Kasumi-1 (cell line): Measurements from ENCODE around the gene EIF4EBP3.
"Not testable (repeated sequence)": the region's sequence is repeated elsewhere in the genome, so short reads cannot be mapped to it uniquely, and the experiment has no call there.

Source experiments
- DNase-seq, 2 experiments: peaks; one replicate each; lab custom pipeline; 2025; lab: John Stamatoyannopoulos, UW

EIF4EBP3 gene

DNA sequence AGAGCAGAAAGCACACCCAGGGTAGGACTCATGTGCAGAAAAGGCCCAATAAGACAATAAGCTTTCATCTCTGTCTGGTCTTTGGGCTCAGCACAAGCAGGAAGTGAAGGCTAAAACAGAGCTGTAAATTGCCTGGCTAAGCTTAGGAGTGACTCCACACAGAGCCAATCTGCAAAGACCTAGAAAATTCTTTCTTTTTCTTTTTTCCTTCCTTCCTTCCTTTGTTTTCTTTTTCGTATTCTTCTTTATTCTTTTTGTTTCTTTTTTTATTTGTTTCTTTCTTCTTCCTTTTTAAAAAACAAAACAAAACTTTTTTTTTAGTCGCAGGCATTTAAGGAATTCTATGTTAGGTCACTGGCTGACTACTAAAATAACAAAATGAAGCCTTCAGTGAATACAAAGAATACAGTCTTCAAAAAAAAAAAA is 29.3 kb downstream of the EIF4EBP3 start:
- peak in 1 of 2 experiments; percentile 11 for DNase-seq

DNA sequence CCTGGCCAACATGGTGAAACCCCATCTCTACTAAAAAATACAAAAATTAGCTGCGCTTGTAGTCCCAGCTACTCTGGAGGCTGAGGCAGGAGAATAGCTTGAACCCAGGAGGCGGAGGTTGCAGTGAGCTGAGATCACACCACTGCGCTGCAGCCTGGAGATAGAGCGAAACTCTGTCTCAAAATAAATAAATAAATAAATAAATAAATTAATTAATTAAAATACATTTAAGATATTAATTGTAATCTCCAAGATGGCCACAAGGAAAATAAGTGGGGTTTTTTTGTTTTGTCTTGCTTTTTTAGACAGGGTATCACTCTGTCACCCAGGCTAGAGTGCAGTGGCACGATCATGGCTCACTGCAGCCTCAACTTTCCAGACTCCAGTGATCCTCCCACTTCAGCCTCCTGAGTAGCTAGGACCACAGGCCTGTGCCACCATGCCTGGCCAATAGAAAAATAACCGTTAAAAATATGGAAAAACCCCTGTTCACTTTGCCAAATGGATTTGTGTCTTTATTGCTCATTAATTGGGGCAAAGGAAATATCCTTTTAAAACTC is 31.8 kb downstream of the EIF4EBP3 start:
- not testable (repeated sequence) for DNase-seq

DNA sequence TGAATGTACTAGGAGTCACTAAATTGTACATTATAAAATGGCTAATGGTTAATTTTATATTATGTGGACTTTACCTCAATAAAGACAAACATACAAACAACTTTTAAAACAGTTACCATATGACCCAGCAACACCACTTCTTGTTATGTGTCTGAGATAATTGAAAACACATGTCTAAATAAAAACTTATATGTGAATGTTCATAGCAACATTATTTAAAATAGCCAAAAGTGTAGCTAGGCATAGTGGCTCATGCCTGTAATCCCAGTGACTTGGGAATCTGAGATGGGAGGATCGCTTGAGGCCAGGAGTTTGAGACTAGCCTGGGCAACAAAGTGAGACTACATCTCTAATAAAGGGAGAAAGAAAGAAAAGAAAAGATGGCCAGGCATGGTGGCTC is 40.0 kb downstream of the EIF4EBP3 start:
- DNase-seq = no peak

DNA sequence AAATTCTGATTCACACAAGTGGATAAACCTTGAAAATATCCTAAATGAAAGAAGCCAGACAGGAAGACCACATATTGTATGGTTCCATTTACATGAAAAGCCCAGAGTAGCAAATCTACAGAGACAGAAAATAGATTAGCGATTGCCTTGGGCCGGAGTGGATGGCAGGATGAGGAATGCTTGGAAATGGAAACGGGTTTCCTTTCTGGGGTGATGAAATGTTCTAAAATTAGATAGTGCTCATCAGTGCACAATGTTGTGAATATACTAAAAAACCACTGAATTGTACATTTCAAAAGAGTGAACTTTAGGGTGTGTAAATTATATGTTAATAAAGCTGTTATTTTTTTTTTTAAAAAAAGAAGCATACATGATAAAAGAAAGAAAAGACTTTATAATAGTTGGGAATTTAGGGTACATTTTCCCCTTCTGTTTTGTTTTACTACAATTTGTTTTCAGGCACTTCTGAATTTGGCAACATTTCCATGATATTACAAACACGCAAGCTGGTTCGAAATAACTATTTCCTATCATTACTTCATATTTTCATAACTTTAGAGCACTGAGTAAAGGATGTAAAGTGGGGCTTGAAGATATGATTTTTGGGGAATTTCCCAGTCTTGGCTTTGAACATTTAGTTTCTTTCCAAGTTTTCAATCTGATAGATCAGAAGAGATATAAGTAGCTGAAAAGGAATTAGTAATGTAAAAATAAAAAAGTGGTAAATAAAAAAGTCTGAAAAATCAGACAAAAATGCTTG is 41.0 kb downstream of the EIF4EBP3 start:
- no peak for DNase-seq

DNA sequence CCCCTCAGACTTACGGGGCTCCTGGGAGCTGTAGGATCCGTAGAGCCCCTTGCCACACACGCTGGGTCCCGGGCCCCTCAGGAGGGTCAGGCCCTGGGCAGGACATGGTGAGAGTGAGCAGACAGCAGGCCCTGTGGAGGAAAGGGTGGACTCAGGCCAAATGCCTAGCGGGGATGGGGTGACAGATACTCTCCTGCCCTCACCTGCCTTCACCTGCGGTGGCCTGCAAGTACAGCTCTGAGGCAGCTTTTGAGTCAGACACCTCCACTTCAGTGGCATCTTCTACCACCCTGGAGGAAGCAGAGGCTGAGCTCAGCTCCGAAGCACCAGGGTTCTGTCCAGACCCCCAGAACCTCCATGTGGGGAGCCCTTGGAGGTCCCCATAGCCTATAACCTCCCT is 43.4 kb downstream of the EIF4EBP3 start:
- DNase-seq = no peak

DNA sequence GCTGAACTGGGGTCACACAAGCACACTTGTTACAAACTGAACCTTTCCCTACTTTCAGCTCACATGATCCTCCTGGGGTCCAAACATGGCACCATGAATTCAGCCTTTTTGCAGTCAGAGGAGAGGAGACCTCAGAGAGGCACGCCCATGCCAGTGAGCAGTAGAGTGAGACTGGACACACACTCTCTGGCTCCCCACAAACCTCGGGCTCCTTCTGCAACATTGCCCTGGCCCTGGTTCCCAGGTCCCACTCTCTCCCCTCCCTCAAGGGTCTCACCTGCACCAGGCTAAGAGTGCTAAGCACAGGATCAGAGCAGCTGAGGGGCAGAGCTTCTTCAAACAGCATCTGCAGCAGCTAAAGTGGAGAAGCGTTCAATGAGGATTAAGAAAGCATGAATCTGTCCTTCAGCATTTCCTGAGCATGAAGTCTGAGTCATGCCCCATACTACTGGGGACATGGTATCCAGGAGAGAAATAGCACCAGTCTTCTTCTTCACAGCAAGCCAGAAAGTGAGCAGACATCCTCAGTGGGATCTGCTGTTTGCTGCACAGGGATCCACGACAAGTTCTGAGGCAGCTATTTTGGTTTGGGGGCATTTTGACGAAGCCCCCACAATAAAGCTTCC is 44.4 kb downstream of the EIF4EBP3 start:
- DNase-seq = peak; percentile 16 to 31

DNA sequence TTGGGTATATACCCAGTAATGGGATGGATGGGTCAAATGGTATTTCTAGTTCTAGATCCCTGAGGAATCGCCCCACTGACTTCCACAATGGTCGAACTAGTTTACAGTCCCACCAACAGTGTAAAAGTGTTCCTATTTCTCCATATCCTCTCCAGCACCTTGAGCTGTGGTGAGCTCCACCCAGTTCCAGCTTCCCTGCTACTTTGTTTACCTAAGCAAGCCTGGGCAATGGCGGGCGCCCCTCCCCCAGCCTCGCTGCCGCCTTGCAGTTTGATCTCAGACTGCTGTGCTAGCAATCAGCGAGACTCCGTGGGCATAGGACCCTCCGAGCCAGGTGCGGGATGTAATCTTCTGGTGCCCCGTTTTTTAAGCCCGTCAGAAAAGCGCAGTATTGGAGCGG is 45.6 kb downstream of the EIF4EBP3 start:
- not testable (repeated sequence) for DNase-seq

DNA sequence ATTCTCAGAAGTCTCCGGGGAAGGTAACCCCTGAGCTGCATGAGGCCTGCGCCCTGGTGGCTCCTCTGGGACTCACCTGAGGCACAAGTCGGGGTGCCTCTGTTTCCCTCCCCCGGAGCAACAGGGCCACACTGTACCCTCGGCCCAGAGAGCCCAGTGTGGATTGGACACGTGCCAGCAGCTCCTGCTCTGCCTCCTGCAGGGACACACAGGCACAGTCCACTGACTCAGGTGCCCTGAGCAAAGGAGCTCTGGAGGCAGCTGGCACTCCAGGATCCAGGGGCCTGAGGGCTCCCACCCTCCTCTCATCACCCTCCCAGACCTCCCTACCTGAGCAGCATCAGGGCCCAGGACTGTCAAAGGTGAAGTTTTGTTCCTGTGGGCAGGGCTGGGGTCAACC is 46.7 kb downstream of the EIF4EBP3 start:
- DNase-seq = no peak

DNA sequence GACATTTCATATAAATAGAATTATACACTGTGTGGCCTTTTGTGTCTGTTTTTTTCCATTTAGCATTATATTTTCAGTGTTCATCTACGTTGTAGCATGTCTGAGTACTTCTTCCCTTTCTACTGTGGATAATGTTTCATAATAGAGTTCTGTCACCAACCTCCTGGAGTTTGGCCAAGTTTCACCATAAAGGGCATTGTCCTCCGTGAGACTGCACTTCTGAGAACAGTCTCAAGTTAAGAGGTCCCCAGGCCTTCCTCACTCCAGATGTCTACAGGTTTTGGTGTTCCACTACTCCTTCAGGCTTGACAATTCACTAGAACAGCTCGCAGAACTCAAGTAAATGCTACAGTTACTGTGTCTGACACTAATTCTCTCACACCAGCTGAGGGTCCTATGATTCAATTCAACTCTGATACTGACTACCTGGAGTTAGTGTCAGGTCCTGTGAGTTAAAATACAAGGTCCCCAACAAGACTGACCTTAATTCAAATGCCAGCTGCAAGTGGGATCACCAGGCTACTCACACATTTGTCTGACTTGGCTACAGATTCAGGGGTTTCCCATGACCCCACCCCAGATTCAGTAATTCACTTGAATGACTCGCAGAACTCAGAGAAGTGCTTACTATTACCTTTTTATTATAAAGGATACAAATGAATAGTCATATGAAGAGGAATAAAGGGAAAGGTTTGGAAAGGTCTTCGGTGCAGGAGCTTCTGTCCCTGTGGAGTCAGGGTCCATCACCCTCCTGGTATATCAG is 48.3 kb downstream of the EIF4EBP3 start:
- peak; percentile 86 to 88 for DNase-seq

DNA sequence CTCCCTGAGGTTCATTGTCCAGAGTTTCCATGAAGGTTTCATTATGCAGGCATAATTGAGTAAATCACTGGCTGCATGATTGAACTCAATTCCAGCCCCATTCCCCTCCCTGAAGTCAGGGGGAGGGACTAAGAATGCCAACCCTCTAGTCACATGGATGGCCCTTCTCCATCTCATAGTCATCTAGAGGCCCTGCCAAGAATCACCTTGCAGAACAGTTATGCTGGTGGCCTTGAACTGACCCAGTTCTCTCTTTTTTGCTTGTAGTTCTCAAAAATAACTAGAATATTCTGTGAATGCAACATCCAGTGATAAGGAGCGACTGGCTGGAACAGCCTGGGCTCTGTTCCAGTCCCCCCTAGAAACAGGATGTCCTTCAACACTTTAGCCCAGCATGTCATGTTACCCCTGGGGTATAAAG is 48.9 kb downstream of the EIF4EBP3 start:
- no peak for DNase-seq

DNA sequence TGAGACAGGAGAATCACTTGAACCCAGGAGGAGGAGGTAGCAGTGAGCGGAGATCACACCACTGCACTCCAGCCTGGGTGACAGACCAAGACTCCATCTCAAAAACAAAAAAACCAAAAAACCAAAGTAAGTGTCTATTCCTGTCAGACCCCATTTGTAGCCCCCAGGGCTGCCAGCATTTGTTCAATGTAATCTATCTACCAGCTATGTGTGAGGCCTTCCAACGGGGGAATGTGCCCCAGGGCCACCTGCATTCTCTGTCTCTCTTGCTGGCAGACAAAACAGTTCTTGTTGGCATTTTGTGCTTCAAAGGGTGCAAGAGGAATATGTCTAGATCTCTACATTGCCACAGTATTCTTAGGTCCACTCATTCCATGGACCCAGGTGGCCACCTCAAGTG is 51.4 kb downstream of the EIF4EBP3 start:
- DNase-seq = no peak
